H1 (cell line): ENCODE data around the gene IQCN. TPM values are rescaled to one million over a fixed set of nuclear protein-coding genes. Genes with fewer than 3 reads are reported as not detected.

Experiments
- CBX5 ChIP-seq: fragments of 300-800, 300-1000 bp; sonication (generic); IDR thresholded peaks from 2 replicates; pipeline ENCODE4 v1.7.1; 2016; ENCODE audit warnings: antibody characterized with exemption, low read length, low read depth
- KDM1A ChIP-seq: fragments of 200-600, 300-600 bp; sonication (generic); IDR thresholded peaks from 2 replicates; pipeline ENCODE4 v1.7.1; 2016; ENCODE audit warnings: mild to moderate bottlenecking, low read length, borderline replicate concordance
- KDM5A ChIP-seq: fragments of 200-600 bp; IDR thresholded peaks from 2 replicates; pipeline ENCODE4 v1.7.1; 2012; ENCODE audit warnings: mild to moderate bottlenecking, low read length, inconsistent platforms, mixed read lengths
- POLR2AphosphoS5 ChIP-seq: IDR thresholded peaks from 2 replicates; pipeline ENCODE4 v1.6.1; 2011; ENCODE audit warnings: low read depth, low read length
- TAF7 ChIP-seq: optimal IDR thresholded peaks from 2 replicates; pipeline ENCODE3; 2011; ENCODE audit warnings: low read depth, mild to moderate bottlenecking, inconsistent platforms, low read length, moderate library complexity, borderline replicate concordance
- polyA plus RNA-seq, 7 experiments: library from polyadenylated mRNA; depleted of rRNA in 3 of 7; stranded (reverse) in 5 of 7; unstranded in 2 of 7; fragments of >200 nt in 5 of 7; fragments of 200-250 nt in 2 of 7; gene quantifications; 1 replicate in 5 of 7; 2 replicates in 1 of 7; 4 replicates in 1 of 7; pipeline versions ENCODE4 v1.2.1 to v1.2.3, GENCODE V29; 2011 to 2013; ENCODE audit warnings: missing spikeins in 2 of 7, mixed read lengths in 2 of 7
- total RNA-seq: library from RNA; stranded (reverse); fragmentation: NEBNext Ultra II Directional; extraction: Animal tissue kit (Norgen Biotek cat#: 25700); gene quantifications from 2 replicates; pipeline ENCODE4 v1.2.1, GENCODE V29; 2021
- TF ChIP-seq, protein P1 (sequence below): fragments of 300-600 bp; sonication (generic); IDR thresholded peaks from 2 replicates; pipeline ENCODE4 v1.7.1; 2012; ENCODE audit warnings: low read length, moderate library complexity, mild to moderate bottlenecking, inconsistent platforms; ENCODE audit not compliant: insufficient replicate concordance

The IQCN gene
- total and polyA plus RNA-seq, 2 of the 8 experiments (the other 6 are each of a cell fraction or from before 2014, with no cell fraction given), result 0.36 to 1.0 TPM

- TF ChIP-seq, protein P1, sequence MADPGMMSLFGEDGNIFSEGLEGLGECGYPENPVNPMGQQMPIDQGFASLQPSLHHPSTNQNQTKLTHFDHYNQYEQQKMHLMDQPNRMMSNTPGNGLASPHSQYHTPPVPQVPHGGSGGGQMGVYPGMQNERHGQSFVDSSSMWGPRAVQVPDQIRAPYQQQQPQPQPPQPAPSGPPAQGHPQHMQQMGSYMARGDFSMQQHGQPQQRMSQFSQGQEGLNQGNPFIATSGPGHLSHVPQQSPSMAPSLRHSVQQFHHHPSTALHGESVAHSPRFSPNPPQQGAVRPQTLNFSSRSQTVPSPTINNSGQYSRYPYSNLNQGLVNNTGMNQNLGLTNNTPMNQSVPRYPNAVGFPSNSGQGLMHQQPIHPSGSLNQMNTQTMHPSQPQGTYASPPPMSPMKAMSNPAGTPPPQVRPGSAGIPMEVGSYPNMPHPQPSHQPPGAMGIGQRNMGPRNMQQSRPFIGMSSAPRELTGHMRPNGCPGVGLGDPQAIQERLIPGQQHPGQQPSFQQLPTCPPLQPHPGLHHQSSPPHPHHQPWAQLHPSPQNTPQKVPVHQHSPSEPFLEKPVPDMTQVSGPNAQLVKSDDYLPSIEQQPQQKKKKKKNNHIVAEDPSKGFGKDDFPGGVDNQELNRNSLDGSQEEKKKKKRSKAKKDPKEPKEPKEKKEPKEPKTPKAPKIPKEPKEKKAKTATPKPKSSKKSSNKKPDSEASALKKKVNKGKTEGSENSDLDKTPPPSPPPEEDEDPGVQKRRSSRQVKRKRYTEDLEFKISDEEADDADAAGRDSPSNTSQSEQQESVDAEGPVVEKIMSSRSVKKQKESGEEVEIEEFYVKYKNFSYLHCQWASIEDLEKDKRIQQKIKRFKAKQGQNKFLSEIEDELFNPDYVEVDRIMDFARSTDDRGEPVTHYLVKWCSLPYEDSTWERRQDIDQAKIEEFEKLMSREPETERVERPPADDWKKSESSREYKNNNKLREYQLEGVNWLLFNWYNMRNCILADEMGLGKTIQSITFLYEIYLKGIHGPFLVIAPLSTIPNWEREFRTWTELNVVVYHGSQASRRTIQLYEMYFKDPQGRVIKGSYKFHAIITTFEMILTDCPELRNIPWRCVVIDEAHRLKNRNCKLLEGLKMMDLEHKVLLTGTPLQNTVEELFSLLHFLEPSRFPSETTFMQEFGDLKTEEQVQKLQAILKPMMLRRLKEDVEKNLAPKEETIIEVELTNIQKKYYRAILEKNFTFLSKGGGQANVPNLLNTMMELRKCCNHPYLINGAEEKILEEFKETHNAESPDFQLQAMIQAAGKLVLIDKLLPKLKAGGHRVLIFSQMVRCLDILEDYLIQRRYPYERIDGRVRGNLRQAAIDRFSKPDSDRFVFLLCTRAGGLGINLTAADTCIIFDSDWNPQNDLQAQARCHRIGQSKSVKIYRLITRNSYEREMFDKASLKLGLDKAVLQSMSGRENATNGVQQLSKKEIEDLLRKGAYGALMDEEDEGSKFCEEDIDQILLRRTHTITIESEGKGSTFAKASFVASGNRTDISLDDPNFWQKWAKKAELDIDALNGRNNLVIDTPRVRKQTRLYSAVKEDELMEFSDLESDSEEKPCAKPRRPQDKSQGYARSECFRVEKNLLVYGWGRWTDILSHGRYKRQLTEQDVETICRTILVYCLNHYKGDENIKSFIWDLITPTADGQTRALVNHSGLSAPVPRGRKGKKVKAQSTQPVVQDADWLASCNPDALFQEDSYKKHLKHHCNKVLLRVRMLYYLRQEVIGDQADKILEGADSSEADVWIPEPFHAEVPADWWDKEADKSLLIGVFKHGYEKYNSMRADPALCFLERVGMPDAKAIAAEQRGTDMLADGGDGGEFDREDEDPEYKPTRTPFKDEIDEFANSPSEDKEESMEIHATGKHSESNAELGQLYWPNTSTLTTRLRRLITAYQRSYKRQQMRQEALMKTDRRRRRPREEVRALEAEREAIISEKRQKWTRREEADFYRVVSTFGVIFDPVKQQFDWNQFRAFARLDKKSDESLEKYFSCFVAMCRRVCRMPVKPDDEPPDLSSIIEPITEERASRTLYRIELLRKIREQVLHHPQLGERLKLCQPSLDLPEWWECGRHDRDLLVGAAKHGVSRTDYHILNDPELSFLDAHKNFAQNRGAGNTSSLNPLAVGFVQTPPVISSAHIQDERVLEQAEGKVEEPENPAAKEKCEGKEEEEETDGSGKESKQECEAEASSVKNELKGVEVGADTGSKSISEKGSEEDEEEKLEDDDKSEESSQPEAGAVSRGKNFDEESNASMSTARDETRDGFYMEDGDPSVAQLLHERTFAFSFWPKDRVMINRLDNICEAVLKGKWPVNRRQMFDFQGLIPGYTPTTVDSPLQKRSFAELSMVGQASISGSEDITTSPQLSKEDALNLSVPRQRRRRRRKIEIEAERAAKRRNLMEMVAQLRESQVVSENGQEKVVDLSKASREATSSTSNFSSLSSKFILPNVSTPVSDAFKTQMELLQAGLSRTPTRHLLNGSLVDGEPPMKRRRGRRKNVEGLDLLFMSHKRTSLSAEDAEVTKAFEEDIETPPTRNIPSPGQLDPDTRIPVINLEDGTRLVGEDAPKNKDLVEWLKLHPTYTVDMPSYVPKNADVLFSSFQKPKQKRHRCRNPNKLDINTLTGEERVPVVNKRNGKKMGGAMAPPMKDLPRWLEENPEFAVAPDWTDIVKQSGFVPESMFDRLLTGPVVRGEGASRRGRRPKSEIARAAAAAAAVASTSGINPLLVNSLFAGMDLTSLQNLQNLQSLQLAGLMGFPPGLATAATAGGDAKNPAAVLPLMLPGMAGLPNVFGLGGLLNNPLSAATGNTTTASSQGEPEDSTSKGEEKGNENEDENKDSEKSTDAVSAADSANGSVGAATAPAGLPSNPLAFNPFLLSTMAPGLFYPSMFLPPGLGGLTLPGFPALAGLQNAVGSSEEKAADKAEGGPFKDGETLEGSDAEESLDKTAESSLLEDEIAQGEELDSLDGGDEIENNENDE, result no peak
- no peak for TF ChIP-seq KDM5A
- peak; percentile 43; the same call in 1 of the 2 replicates for TF ChIP-seq POLR2AphosphoS5
- no peak for TF ChIP-seq KDM1A
- TF ChIP-seq TAF7, result no peak
- no peak for TF ChIP-seq CBX5
These were observed 32.1 kb upstream of the IQCN start (continued) for GRCh38 chr19:18306209-18306887.
